Measurements from ENCODE around the gene TENT5C.

- TF ChIP-seq, protein P1, sequence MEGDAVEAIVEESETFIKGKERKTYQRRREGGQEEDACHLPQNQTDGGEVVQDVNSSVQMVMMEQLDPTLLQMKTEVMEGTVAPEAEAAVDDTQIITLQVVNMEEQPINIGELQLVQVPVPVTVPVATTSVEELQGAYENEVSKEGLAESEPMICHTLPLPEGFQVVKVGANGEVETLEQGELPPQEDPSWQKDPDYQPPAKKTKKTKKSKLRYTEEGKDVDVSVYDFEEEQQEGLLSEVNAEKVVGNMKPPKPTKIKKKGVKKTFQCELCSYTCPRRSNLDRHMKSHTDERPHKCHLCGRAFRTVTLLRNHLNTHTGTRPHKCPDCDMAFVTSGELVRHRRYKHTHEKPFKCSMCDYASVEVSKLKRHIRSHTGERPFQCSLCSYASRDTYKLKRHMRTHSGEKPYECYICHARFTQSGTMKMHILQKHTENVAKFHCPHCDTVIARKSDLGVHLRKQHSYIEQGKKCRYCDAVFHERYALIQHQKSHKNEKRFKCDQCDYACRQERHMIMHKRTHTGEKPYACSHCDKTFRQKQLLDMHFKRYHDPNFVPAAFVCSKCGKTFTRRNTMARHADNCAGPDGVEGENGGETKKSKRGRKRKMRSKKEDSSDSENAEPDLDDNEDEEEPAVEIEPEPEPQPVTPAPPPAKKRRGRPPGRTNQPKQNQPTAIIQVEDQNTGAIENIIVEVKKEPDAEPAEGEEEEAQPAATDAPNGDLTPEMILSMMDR (IDR thresholded peaks at IDR 0.05), result no peak
- TF ChIP-seq POLR2A (IDR thresholded peaks at IDR 0.05), result no peak
Observed at GRCh38 chr1:117658676-117659075, 52.8 kb downstream of the TENT5C start.
